GM12878 (cell line): ENCODE results near the gene PRIM1. TPM values are rescaled to one million over a fixed set of nuclear protein-coding genes. Genes with fewer than 3 reads are reported as not detected.
A peak's percentile ranks its signal among the peaks of the same experiment; 100 is the strongest.

Experiments used
- ATAC-seq: fragments of 200-7000 bp; cut with Tn5 transposase; 3 replicates; pipeline ENCODE4 v1.9.1; 2020; ENCODE audit warnings: mild to moderate bottlenecking, moderate library complexity
- BruUV-seq: library from RNA; stranded (reverse); fragments of 400-500 nt; replicated peaks from 2 replicates; lab custom pipeline; 2021; lab: Mats Ljungman, UMichigan
- CTCF ChIA-PET: fragments of 300-600 bp; sonication (Branson Sonifier 250); formaldehyde crosslinking; extraction: SDS; loops from one replicate; lab custom pipeline; 2021; ENCODE audit warnings: inconsistent platforms; lab: Yijun Ruan, JAX
- POLR2A ChIA-PET: fragments of 350-600 bp; formaldehyde crosslinking; extraction: SDS; loops from one replicate; lab custom pipeline; 2021; ENCODE audit warnings: inconsistent platforms; lab: Charles Lee
- RAD21 ChIA-PET: fragments of 300-600 bp; sonication (Branson Sonifier 250); formaldehyde crosslinking; loops from one replicate; lab custom pipeline; 2023; ENCODE audit warnings: antibody characterized with exemption; ENCODE audit not compliant: unreplicated experiment; lab: Charles Lee
- SMC1A ChIA-PET: fragments of 300-600 bp; sonication (Branson Sonifier 250); formaldehyde crosslinking; loops from one replicate; lab custom pipeline; 2023; ENCODE audit not compliant: unreplicated experiment, uncharacterized antibody; lab: Charles Lee
- DNase-seq: peaks from one replicate; pipeline ENCODE4 v3.0.0-alpha.2; 2011; ENCODE audit warnings: low read depth, low spot score
- FAIRE-seq: peaks from 3 replicates; lab custom pipeline; 2011; peaks lifted over from hg19 to GRCh38; lab: Jason Lieb, UNC
- H2AFZ ChIP-seq: 2 replicates; pipeline ENCODE4 v1.6.0; 2011; ENCODE audit warnings: low read depth, low read length, control low read depth; ENCODE audit not compliant: control insufficient read depth
- H3K27ac ChIP-seq: 2 replicates; pipeline ENCODE4 v1.5.1; 2011; ENCODE audit warnings: control low read depth; ENCODE audit not compliant: control insufficient read depth, insufficient read depth
- H3K27me3 ChIP-seq, 2 experiments: replicated peaks in 1 of 2; 2 replicates each; pipeline versions ENCODE4 v1.6.0 to v1.6.1; 2011; ENCODE audit warnings: low read length in 1 of 2; ENCODE audit not compliant: control insufficient read depth in 2 of 2, insufficient read depth in 2 of 2
- H3K36me3 ChIP-seq, 2 experiments: 2 replicates each; pipeline ENCODE4 v1.5.1; 2011; ENCODE audit warnings: low read length in 1 of 2; ENCODE audit not compliant: control insufficient read depth in 2 of 2, insufficient read depth in 2 of 2
- H3K4me1 ChIP-seq: 2 replicates; pipeline ENCODE4 v1.6.1; 2011; ENCODE audit warnings: mild to moderate bottlenecking, low read length, moderate library complexity, mixed read lengths; ENCODE audit not compliant: control insufficient read depth, insufficient read depth
- H3K4me2 ChIP-seq: 2 replicates; pipeline ENCODE4 v1.6.0; 2011; ENCODE audit warnings: control low read depth; ENCODE audit not compliant: control insufficient read depth, insufficient read depth
- H3K4me3 ChIP-seq: fragments of 200-600 bp; sonication (generic); 2 replicates; pipeline ENCODE4 v1.5.1; 2016
- H3K79me2 ChIP-seq: 2 replicates; pipeline ENCODE4 v1.6.0; 2011; ENCODE audit warnings: low read length; ENCODE audit not compliant: control insufficient read depth, insufficient read depth
- H3K9ac ChIP-seq: 2 replicates; pipeline ENCODE4 v1.8.0; 2011; ENCODE audit warnings: low read length, control low read depth, mixed read lengths; ENCODE audit not compliant: control insufficient read depth, insufficient read depth
- H3K9me3 ChIP-seq: replicated peaks from 3 replicates; pipeline ENCODE4 v1.5.1; 2011; ENCODE audit warnings: mild to moderate bottlenecking, low read length; ENCODE audit not compliant: control insufficient read depth, insufficient read depth
- H4K20me1 ChIP-seq: 2 replicates; pipeline ENCODE4 v1.6.0; 2011; ENCODE audit not compliant: control insufficient read depth, insufficient read depth
- ATF2 ChIP-seq: IDR thresholded peaks from 2 replicates; pipeline ENCODE4 v1.6.1; 2012; ENCODE audit warnings: low read length, inconsistent platforms
- ESRRA ChIP-seq: IDR thresholded peaks from 2 replicates; pipeline ENCODE4 v1.6.1; 2012; ENCODE audit warnings: mild to moderate bottlenecking, low read length, improper control_type of control experiment
- IKZF2 ChIP-seq, 2 experiments: fragments of 450-650 bp; IDR thresholded peaks; 2 replicates each; pipeline ENCODE4 v1.6.1; 2017; ENCODE audit warnings: mild to moderate bottlenecking in 2 of 2, moderate library complexity in 2 of 2
- RELB ChIP-seq: fragments of 450-650 bp; IDR thresholded peaks from 2 replicates; pipeline ENCODE4 v1.6.1; 2017; ENCODE audit warnings: low read depth, mild to moderate bottlenecking, moderate library complexity
- RFX5 ChIP-seq: IDR thresholded peaks from 2 replicates; pipeline ENCODE4 v1.6.1; 2011; ENCODE audit warnings: low read depth, low read length, improper control_type of control experiment
- RUNX3 ChIP-seq: IDR thresholded peaks from 2 replicates; pipeline ENCODE4 v1.6.1; 2012; ENCODE audit warnings: low read length, inconsistent platforms
- ZNF384 ChIP-seq: IDR thresholded peaks from 2 replicates; pipeline ENCODE4 v1.6.1; 2012; ENCODE audit warnings: low read depth, mild to moderate bottlenecking, low read length, improper control_type of control experiment, borderline replicate concordance
- WGBS: methylation state at CpG from one replicate; pipeline ENCODE4 v1.1.6; 2016; ENCODE audit warnings: low lambda C conversion rate; ENCODE audit not compliant: insufficient replicate concordance, insufficient coverage; ENCODE audit errors: missing lambda C conversion rate; 5-methylcytosine and 5-hydroxymethylcytosine counted together
- in situ Hi-C: fragments of 300-500 bp; cut with MboI; formaldehyde crosslinking; loops from 9 replicates; pipeline ENCODE4 v1.14.3; 2018; ENCODE audit warnings: mixed read lengths
- intact Hi-C: fragments of 100-400 bp; cut with micrococcal nuclease; formaldehyde crosslinking; loops from one replicate; pipeline ENCODE4 v1.14.2; 2022; ENCODE audit not compliant: unreplicated experiment
- polyA plus RNA-seq, 11 experiments: library from polyadenylated mRNA; depleted of rRNA in 4 of 11; unstranded in 6 of 11; stranded (reverse) in 5 of 11; fragments of >200 nt; fragmentation: Nextera tagmentation in 4 of 11; fragmentation: Illumina TruSeq in 1 of 11; extraction: Ambion mirVana in 4 of 11; extraction: Trizol in 1 of 11; gene quantifications; 1 replicate in 1 of 11; 2 replicates in 10 of 11; pipeline versions ENCODE4 v1.2.1 to v1.2.3, GENCODE V29; 2011 to 2016; ENCODE audit warnings: inconsistent platforms in 2 of 11, missing spikeins in 2 of 11, low read depth in 1 of 11
- total RNA-seq, 4 experiments: library from RNA; depleted of rRNA in 3 of 4; stranded (reverse); fragments of >200 nt in 3 of 4; fragmentation: Illumina TruSeq in 1 of 4; extraction: Trizol in 1 of 4; gene quantifications; 2 replicates each; pipeline versions ENCODE4 v1.2.1 to v1.2.3, GENCODE V29; 2013 to 2021

PRIM1 gene
- total and polyA plus RNA-seq, 10 of the 15 experiments (the other 5 are each of a cell fraction or from before 2014, with no cell fraction given): 27.1 to 70.6 (median 55.7) TPM

- ChIA-PET POLR2A (interaction anchor here (0.5 to 2.8 kb wide), 9 partner anchors 17 to 118 kb away, joined by 3 to 20 read pairs (median 5); partner anchors contain the start of genes NACA and PTGES3), CTCF (interaction anchor here (0.7 to 11.6 kb wide), 9 partner anchors 11 to 362 kb away, joined by 3 to 177 read pairs (median 4); partner anchors contain the start of genes STAT6 and ZBTB39), SMC1A (interaction anchor here (0.7 to 4.3 kb wide), 8 partner anchors 9 to 252 kb away, joined by 3 to 18 read pairs (median 6); partner anchors contain the start of genes NACA and PTGES3), RAD21 (interaction anchor here (0.8 to 1.5 kb wide), 3 partner anchors 23 to 238 kb away, joined by 3 to 8 read pairs (median 5); partner anchors contain the start of gene NACA)
- peaks cover 21% of the 10 kb centered on the region for H3K4me1 ChIP-seq
- no peaks in the 10 kb centered on the region for H3K27me3 ChIP-seq
- BruUV-seq: no TSS peak
- H4K20me1 ChIP-seq: no peaks in the 10 kb centered on the region
- H3K9me3 ChIP-seq: no peaks in the 10 kb centered on the region
- H3K79me2 ChIP-seq: peaks cover 19% of the 10 kb centered on the region
- intact Hi-C loops (no loop called here), in situ Hi-C loops (no loop called here)
- no peak for DNase-seq
- FAIRE-seq: peak; percentile 83
- peak overlapping the region; percentile 69 for H3K27ac ChIP-seq
- H2AFZ ChIP-seq: no peak overlapping the region
- H3K4me3 ChIP-seq: peak overlapping the region; percentile 22; the same call in 1 of the 2 replicates
- no peak for TF ChIP-seq ATF2
- TF ChIP-seq ESRRA: no peak
- TF ChIP-seq RUNX3: no peak
- TF ChIP-seq IKZF2 (IDR thresholded peaks at IDR 0.05): peak in 1 of 2 experiments; percentile 41
- TF ChIP-seq RELB: peak; percentile 39; the same call in 1 of the 2 replicates
- no peak for TF ChIP-seq RFX5
- TF ChIP-seq ZNF384: peak; percentile 14; the same call in 1 of the 2 replicates
- peaks cover 0 to 8% of the 10 kb centered on the region in 2 experiments; a peak in 2 of 4 replicates for H3K36me3 ChIP-seq
- no peak overlapping the region for H3K9ac ChIP-seq
- 16% methylated on average over 2 of the region's 2 CpGs for whole genome bisulfite sequencing
- peak; percentile 16 for ATAC-seq
- peak overlapping the region; percentile 80 for H3K4me2 ChIP-seq
These were observed 2.8 kb downstream of the PRIM1 start for GRCh38 chr12:56749359-56749758.
